GM19452 (cell line): Measurements from ENCODE around the gene PLVAP.

Experiments
- ATAC-seq: cut with Tn5 transposase; IDR thresholded peaks from one replicate; pipeline ENCODE4 v1.9.1; 2021; ENCODE audit not compliant: unreplicated experiment

PLVAP gene

DNA sequence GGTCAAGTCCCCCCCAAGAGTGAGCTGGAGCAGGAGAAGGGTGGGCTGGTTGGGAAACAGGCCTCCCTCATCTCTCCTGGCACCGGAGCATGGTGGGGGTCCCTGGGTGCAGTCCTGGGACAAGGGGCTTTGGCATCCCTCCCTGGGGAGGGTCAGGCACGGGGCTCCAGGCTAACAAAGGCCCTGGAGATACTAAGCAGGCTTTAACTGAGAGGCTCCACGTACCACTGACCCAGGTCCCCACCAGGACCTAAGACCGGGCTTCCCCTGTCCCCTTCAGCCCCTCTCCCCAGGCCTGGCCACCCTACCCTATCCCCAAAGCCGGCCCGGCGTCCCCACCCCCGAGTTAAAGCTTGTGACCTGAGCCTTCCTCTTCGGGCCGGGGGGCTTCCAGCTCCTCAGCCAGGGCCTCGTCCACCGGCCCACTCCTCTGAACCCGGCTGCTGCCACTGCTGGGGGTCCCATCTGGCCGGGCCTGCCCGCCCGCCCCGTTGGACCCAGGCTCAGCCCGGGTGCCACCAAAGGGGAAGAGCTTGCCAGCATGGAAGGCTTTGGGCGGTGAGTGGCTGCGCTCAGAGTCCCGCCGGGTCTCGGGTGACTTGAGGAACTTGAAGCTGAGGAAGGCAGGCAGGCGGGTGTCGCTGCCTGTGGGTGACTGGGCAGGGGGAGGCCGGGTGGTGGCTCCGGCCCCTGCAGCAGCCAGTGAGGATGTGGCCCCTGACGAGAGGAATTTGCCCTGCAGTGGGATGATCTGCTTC, 52.6 kb downstream of the PLVAP start:
- ATAC-seq, result no peak

DNA sequence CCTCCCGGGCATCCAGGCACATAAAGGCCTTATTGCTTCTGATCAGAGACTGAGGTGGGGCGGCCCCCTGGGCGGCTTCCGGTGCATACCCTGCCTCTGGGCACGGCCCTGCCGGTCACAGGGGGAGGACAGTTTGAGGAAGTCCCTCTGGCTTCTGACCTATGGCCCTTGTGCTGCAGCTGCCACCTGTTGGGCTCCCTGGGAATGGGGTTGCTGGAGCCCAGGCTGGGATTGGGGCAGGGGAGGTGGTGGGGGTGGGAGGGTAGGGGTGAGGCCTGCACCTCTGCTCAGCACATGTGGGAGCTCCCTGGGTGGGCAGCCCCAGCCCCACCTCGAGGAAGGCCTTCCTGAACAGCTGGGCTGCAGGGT, 53.2 kb downstream of the PLVAP start:
- ATAC-seq, result no peak

GRCh38 chr19:17323300-17323963, 53.7 kb downstream of the PLVAP start:
- no peak for ATAC-seq

DNA sequence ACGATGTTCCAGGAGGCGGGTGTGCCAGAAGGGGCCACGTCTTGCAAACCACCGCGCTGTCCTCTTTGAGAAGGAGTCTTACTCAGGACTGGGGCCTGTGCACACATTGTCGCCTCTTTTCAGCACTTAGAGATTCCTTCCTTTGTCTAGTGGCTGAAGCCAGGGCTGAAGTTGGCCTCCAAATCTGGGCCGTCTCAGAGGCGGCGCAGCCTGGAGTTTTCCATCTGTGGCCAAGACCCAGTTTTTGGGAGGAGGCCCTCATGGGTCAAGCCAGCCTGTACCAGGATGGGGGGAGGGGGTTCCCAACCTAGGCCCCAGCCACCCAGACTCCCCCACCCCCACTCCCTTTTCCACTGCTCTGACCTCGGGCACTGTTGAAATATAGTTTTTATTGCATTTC, 54.3 kb downstream of the PLVAP start:
- ATAC-seq, result no peak

GRCh38 chr19:17321655-17322489, 55.3 kb downstream of the PLVAP start:
- no peak for ATAC-seq

DNA sequence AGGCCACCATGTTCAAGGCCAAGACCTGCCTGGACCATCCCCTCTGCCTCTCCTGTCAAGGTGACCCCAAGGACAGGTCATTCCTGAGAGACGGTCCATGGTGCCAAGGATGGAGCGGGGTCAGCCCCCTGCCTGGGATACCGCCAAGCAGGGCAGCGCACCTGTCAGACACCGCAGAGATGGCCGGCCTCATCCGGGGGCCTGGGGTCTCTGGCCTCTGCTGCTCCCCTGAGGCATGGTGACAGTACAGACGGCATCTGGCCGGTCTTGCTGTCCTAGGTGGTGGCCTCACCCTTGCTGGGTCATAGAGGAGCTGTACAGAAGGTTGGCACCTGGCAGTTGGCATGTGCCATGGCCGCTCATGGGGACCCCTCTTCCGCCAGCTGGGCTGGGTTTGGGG, 56.7 kb downstream of the PLVAP start:
- ATAC-seq, result no peak

GRCh38 chr19:17319473-17320238, 57.5 kb downstream of the PLVAP start:
- ATAC-seq, result no peak

DNA sequence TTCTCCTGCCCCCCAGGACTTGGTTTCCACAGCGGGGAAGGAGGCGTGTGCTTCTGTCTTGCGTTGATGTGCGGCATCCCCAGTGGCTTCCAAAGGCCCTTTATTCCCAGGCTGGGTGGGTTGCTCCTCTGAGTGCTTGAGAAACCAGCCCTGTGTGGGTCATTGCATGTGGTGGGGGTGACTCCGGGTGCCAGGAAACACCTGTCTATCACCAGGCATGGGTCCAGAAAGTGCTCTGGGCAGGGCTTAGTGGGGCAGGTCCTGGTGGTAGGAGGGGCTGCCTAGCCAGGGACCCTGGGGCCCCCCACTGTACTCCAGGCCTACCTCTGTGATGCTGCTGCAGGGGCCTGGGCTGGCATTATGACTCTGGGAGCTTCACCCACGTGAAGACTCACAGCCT, 58.2 kb downstream of the PLVAP start:
- ATAC-seq, result no peak

- no peak for ATAC-seq
Observed at GRCh38 chr19:17314007-17314593, 63.0 kb downstream of the PLVAP start.

- no peak for ATAC-seq
Observed at GRCh38 chr19:17312189-17313113, 64.7 kb downstream of the PLVAP start.

- ATAC-seq, result no peak
Observed at GRCh38 chr19:17311455-17312188, 65.5 kb downstream of the PLVAP start.

GRCh38 chr19:17309965-17310461, 67.1 kb downstream of the PLVAP start:
- ATAC-seq, result no peak

GRCh38 chr19:17309198-17309964, 67.8 kb downstream of the PLVAP start, which contains the start of gene DDA1:
Gene DDA1, plus strand, starts transcription at chr19:17309563. Its CDS starts 92 bp downstream, at chr19:17309655.
- peak; percentile 56 for ATAC-seq

- no peak for ATAC-seq
Observed at GRCh38 chr19:17307876-17308377, 69.2 kb downstream of the PLVAP start.

GRCh38 chr19:17306285-17306714, 70.8 kb downstream of the PLVAP start:
- no peak for ATAC-seq

DNA sequence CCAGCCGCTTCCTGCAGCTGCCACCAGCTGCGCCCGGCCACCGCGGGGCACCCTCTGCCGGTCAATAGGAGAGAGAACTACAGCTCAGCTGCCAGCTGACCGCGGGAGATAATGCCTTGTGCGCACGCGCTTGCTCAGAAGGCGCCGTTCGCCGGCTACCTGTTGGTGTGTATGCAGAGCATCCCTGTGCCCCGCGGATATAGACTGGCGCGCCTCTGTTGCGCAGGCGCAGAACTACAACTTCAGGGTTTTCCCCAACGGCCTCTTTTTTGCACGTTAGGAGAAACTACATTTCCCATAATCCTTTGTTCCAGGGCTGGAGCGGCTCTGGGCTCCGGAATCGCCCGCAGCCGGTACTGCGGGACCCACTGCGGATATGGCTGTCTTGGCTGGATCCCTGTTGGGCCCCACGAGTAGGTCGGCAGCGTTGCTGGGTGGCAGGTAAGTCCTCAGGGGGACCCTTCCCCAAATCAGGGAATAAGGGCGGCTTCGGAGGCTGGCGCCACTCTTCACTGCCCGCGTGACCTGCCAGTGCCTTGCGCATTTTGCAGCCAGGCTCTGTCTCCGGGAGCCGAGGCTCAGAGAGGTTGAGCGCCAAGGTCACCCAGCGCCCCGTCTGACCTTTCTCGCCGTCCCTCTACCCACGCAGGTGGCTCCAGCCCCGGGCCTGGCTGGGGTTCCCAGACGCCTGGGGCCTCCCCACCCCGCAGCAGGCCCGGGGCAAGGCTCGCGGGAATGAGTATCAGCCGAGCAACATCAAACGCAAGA, 71.4 kb downstream of the PLVAP start, which contains the start of gene MRPL34:
Gene MRPL34, plus strand, starts transcription at position 356 of the 768 bp plus-strand sequence. Its CDS starts 21 bp downstream, at position 377.
- ATAC-seq, result peak; percentile 59

- no peak for ATAC-seq
Observed at GRCh38 chr19:17305216-17305516, 72.0 kb downstream of the PLVAP start.
